GM19193 (cell line): Measurements from ENCODE around the gene TSPAN1.
A peak's percentile ranks its signal among the peaks of the same experiment; 100 is the strongest.

ENCODE experiments used
- POLR2A ChIP-seq: IDR thresholded peaks from 4 replicates; pipeline ENCODE4 v1.6.1; 2011; ENCODE audit not compliant: insufficient read depth, insufficient read length; ENCODE audit errors: extremely low read depth

The TSPAN1 gene, protein sequence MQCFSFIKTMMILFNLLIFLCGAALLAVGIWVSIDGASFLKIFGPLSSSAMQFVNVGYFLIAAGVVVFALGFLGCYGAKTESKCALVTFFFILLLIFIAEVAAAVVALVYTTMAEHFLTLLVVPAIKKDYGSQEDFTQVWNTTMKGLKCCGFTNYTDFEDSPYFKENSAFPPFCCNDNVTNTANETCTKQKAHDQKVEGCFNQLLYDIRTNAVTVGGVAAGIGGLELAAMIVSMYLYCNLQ

DNA sequence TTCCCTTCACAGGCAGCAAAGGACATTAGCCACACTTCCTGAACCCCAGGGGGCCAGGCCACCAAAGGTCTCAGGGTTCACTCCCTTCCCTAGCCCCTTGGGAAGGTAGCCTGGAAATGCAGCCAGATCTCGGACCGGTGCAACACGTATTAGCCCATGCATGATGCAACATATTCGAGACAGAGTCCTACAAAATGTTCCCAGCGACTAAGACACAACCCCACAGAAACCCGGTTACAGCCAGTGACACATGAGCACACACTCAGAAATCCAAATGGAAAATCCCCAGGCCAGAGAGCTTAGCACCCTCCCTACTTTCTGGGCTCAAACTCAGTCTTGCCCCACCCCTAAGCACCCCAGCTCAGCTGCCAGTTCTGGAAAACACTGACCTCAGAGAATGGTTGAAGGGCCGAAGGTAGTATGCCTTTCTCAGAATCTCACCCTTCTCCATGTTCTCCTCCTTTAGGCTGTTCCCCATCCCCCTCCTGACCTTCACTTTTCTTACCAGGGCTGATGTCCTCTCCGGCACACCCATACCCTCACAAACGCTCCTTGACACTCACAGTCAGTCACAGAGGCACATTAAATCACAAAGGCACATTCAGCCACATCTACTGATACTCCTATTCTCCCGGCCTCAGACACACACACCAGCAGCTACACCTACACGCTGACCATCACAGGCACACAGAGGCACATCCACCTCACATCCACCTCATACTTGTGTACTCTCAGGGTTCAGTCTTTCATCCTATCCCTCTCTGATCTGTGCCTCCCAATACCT lies at the start of gene TSPAN1:
TSPAN1 (plus strand) TSS at position 640 of the 784 bp plus-strand sequence. CDS start 6,021 bp downstream, outside the sequence.
- no peak for TF ChIP-seq POLR2A

DNA sequence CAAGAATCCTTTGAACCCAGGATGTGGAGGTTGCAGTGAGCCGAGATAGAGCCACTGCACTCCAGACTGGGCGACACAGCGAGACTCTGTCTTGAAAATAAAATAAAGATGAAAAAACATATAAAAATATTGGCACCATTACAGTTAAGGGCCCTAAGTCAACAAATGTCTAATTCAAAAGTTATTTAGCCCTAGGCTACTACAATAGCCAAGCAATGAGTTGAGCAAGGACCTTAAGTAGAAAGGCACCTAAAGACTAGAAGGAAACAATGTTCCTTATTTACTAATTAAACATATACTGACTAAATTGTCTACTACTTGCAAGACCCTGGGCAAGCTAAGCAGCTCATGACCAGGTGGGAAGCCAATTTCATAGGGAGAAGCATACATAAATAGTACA lies 46.5 kb upstream of the TSPAN1 start:
- TF ChIP-seq POLR2A: no peak

DNA sequence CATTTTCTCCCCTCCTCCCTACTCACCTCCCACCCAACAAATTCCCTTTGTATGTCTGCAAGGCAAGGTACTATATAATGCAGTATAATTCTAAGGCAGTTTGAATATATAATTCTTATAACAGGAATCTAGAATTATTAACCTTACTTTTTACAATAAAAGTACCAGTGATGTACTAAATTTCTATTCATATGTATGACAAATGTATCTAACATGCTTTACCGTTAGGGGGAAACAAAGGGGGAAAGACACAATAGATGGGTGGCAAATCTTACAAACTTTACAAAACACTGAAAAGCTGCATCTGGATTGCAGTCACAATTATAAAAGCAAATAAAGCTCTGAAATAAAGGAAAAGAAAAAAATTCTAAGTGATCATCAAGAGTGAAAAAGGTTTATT lies 44.8 kb upstream of the TSPAN1 start:
- no peak for TF ChIP-seq POLR2A

DNA sequence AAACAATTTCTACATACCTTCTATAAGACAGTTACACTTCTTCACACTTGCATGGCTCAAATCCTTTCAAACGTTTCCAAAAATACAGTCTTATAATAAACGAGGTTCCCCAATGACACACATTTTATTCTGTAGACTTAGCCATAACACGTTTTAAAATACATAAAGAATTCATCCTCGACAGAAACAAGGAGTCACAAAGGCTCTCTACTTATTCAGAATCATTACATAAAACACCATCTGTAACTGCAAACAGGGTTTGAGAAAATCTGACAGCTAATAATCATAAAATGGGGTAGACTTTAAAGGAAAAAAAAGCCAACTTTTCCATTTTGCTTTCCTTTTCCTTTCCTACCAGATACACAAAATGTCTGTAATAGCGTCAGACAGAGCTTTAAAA lies 44.3 kb upstream of the TSPAN1 start:
- TF ChIP-seq POLR2A: no peak

DNA sequence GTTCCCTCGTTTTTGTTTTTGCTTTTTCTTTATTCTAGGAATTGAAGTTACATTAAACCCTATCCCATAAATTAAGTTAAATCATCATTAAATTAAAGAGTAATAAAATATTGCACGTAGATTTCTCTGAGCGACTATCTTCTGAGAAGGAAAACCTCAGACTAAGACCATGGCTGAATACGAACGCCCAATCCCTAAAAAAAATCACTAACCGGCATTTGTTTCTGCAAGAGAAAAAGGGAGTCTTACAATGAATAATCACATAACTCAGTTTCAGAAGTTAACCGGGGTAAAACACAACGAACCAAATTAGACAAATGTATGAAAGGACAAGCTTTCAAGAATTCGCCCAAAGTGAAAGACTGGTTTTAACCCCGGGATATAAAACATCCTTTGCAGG lies 43.8 kb upstream of the TSPAN1 start:
- no peak for TF ChIP-seq POLR2A

DNA sequence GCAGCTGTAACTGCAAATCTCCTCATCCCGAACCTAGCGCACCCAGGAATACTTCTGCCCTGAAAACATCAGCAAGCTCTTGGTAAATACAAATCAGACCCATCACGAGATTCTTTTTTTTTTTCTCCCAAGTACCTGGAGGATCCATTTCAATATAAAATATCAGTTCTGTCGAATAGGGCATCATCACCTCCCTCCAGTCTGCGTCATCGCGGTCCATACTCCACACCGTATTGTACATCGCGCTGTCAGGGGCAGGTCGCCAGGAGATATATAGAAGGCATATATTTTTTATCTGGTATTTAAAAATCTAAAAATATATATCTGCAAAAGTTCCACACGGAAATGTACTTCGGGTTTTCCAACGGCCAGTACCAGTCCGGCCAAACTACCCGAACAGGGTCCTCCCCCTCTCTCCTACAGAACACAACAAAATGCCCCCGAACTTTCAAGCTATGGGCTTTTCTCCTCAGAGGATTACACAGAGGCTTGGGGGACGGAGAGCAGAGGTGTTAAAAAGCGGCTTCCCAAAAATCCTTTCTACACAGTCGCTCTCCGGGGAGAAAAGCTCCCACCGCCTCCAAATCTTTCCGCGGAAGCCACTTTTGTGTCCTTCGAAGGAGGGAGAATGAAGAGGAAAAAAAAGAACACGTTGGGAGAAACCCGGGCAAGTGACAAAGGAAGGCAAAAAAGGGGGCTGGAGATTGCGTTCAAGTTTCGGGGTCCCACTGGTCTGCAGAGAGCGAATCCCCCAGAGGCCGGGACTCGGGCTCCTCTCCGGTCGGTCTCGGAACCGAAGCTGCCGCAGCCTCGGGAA lies 43.0 kb upstream of the TSPAN1 start:
- no peak for TF ChIP-seq POLR2A

DNA sequence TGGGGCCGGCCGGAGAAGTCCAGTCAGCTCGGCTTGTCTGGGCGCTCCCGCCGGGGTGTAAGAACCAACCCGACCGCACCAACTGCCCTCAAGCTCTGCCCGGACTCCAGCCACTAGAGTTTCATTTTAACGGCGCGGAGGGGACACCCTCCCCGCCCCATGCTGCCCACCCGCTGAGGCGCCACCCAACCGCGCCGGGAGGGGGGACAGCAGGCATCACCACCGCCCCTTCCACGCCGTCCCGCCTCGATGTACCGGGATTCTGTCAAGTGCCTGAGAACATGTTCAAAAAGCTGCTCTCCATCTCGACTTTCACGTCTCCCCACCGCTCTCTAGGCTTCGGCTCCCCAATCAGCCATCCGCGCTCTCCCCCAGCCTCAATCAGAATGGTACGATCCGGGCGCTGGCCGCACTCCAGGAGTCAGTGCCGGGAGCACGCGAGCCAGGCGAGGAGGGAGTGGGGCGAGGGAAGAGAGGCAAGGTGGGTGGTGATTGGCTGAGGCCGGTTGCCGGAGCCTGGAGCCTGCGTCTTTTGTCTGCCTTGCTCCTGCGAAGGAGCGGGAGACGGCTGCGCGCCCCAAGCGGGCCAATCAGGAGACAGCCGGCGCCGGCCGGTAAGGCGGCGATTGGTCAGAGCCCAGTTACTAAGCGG lies 42.2 kb upstream of the TSPAN1 start, which contains the start of gene PIK3R3:
PIK3R3 (minus strand) TSS at position 101 of the 652 bp plus-strand sequence. CDS start 677 bp downstream, outside the sequence.
- peak; percentile 99 for TF ChIP-seq POLR2A

DNA sequence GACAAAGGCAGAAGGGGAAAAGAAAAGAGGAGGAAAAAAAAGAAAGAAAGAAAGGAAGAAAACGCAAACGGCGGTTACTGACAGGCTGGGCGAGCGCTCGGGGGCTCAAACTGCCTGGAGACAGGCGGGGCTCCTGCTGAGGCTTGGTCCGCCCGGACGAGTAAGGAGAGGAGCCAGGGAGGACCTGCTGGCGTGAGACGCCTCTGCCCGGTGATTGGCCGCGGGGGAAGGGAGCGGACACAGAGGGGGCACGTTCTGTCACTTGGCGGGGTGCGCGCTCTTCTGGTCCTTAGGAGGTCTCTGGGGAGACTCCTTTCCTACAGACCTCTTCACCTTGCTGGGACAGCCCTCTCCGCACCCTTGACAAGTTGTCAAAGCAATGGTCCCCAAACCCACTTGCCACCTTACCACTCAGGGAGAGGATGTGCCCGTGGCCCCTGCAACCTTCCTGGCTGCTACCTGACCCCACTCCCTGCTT lies 41.7 kb upstream of the TSPAN1 start:
- peak; percentile 38 for TF ChIP-seq POLR2A

DNA sequence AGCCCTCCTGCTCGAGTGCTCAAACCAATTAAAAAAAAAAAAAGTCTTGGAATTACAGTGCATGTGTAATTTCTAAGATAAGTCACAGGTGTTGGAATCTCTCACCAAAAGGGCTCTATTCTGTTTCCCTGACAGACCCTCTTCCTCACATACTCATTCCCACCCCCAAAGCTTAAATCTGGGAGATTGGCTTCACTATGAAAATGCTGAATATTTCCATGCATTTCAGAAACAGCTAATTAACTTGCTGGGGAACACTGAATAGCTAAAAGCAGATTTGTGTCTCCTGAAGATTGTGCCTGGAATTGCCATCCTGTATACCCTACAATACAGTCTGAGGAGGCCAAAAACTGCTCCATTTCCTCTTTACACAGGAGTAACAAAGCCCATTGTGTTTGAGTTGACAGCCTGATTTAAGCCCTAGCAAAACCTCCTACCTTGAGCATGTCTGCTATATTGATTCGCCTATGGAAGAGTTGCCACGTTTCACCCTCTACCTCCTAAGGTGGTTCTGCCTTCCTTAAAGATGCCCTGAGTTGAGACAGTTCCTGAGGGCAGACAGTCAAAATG lies 41.0 kb upstream of the TSPAN1 start:
- no peak for TF ChIP-seq POLR2A

DNA sequence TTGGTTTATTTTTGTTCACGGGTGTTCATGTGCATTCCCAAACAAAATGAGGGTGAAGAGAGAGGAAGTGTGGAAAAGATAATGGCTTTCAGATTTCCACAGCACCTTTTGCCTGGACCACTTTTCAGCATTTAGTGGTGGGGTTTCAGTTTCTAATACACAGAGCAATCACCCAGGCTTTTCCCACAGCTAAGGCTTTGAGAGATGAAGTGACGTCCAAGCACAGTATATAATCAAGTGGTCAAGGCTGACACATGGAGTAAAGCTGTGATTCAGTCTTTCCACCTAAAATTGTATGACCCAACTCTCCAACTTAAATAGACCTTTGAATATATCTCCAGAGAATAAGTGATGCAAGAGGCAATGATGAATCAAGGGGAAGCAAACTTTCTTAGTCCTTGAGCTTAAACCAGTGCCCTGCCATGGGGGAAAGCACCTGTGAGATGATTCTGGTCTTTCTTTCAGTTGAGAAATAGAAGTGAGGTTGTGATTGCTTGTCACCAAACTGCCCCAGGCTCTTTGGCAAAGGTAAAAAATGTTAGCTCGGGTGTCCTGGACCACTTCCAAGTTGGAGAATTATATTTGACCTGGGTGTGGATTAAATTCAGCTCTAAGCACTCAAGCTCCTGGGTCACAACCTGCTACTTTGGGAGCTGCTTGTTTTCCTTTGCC lies 40.1 kb upstream of the TSPAN1 start:
- TF ChIP-seq POLR2A: no peak

DNA sequence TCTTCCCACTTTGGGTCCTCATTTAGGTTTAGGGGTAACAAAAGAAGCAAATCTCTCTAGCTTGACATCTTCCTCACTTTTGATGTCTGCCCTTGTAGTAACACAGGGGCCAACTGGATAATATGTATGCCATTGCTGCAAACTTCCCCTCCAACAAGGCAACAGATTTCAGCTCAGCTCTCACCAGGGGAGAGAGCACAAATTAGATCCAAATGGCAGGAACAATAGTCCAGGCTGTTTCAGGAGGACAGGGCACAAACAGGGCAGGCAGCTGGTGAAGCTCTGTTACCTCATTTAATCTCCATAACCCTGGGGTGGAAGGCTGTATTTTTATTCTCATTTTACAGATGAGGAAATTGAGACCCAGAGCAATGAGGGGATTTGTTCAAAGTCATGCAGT lies 38.2 kb upstream of the TSPAN1 start:
- no peak for TF ChIP-seq POLR2A

DNA sequence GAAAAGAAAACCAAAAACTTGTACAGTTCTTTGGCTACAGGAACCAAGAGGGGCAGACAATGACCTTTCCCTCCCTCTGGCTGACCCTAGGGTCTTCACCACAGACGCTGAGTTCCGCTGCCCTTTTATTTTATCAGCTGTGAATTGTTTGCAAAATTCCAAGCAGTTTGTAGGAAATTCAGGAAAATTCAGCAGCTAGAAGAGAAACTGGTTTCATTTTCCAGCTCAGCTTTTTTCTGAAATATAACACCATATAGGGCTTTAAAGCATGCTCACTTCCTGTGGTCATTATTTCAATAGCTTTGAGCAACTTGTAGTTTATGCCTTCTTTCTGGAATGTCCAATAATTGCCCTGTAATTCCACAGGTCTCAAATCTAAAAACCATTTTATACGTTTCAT lies 37.0 kb upstream of the TSPAN1 start:
- TF ChIP-seq POLR2A: no peak

DNA sequence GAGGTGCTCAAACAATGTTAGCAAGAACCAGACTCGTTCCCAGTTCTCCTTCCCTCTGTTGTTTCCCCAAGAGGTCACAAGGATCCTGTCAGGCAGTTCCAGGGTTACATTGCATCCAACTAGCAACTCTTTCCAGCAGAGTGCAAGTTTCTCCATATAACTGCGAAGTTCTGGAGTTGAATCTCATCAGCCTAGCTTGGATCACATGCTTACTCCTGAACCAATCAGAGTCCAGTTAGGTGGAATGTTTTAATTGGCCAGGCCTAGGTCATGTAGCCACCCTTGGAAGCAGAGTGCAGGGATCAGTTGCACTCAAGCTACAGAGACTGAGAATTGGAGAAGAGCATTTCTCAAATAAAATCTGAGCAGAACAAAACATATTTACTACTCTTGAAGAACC lies 26.6 kb upstream of the TSPAN1 start:
- no peak for TF ChIP-seq POLR2A

DNA sequence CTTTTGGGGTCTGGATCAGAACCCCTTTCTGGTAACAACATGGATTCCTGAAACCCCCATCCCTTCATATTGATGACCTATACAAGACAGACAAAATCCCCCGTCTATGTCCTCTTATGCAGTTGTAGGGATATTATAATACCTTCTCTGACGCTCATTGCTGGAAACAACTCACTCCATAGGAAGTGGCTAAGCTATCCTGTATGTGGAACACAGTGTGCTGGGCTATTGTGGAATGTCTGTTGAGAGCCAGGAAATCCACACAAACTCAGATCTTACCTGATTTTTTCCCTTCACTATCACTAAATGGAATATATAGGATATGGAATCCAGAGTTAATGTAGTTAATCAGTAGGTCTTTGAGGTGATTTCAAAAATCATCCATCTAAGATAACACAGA lies 24.8 kb upstream of the TSPAN1 start:
- TF ChIP-seq POLR2A: no peak

DNA sequence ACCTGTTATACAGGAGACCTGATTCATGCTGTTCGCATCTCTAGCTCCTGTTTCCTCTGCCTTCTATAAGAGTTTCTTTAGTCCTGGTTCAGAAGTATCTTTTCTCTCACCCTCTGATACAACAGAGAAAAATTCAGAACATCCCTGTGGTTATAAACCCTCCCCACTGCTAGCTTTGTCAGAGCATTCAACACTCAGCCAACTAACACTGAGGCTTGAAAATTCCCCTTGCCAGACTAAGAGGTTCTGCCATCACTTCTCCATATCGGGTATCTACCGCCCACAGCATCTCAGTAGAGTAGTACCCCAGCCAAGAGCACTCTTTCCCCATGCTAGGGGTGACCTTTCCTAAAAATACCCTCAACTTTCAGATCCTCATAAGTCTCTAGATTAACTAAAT lies 22.9 kb upstream of the TSPAN1 start:
- no peak for TF ChIP-seq POLR2A

DNA sequence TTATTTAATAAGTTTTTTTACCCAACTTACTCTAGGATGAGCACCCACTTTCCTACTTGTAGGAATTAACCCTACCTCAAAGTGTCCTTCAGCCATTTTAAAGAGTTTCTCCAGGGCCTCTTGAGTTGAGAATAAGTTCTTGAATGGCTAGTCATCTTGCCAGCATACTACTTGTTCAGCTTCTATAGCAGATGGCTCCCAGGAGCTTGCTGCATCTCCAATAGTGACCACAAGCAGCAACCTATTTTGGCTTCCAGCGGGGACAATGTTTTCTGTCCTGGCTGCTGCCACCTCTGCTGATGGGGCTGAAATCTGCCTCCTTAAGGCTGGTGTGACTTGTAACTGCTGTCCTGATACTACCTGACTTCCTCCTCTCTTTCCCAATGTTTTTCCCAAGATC lies 21.7 kb upstream of the TSPAN1 start:
- TF ChIP-seq POLR2A: no peak
